ENCODE measurements around the gene SLX4IP. TPM values are rescaled to one million over a fixed set of nuclear protein-coding genes. Genes with fewer than 3 reads are reported as not detected.

SLX4IP gene
- polyA plus RNA-seq, 1 experiment: 2.8 TPM

- ChIA-PET CTCF (interaction anchor here (0.6 to 1.8 kb wide), 2 partner anchors 41 to 984 kb away, joined by 3 to 8 read pairs; no protein-coding TSS in a partner anchor), POLR2A (interaction anchor here (1.5 kb wide), 1 partner anchor 112 kb away, joined by 8 read pairs; no protein-coding TSS in a partner anchor)
- TF ChIP-seq CTCF (IDR thresholded peaks at IDR 0.05; ENCODE audit: low read depth, low read length): no peak
- no peak for DNase-seq (ENCODE audit: low read depth, low spot score)
- no peaks in the 10 kb centered on the region for H3K27me3 ChIP-seq (ENCODE audit: control insufficient read depth, insufficient read depth, low read length)
- H3K9me3 ChIP-seq (ENCODE audit: control insufficient read depth, insufficient read depth, low read length): peaks cover 7% of the 10 kb centered on the region
- no peak overlapping the region for H3K4me3 ChIP-seq (ENCODE audit: low read depth, low read length)
- H3K27ac ChIP-seq (ENCODE audit: low read depth, low read length): peak overlapping the region; percentile 84
Measured at GRCh38 chr20:10559266-10559665, 124.2 kb downstream of the SLX4IP start.

- H3K4me3 ChIP-seq (ENCODE audit: low read depth, low read length): no peak overlapping the region
- no peak for DNase-seq (ENCODE audit: low read depth, low spot score)
- peaks cover 7% of the 10 kb centered on the region for H3K9me3 ChIP-seq (ENCODE audit: control insufficient read depth, insufficient read depth, low read length)
- no peak overlapping the region for H3K27ac ChIP-seq (ENCODE audit: low read depth, low read length)
- TF ChIP-seq CTCF (IDR thresholded peaks at IDR 0.05; ENCODE audit: low read depth, low read length): no peak
- CTCF ChIA-PET: interaction anchor here (0.7 kb wide), 1 partner anchor 523 kb away, joined by 3 read pairs; no protein-coding TSS in a partner anchor
- POLR2A ChIA-PET: no interaction called here
- no peaks in the 10 kb centered on the region for H3K27me3 ChIP-seq (ENCODE audit: control insufficient read depth, insufficient read depth, low read length)
Measured at GRCh38 chr20:10560686-10561085, 125.6 kb downstream of the SLX4IP start.

GRCh38 chr20:10561302-10561701 lies 126.2 kb downstream of the SLX4IP start:
- no peak for TF ChIP-seq CTCF (IDR thresholded peaks at IDR 0.05; ENCODE audit: low read depth, low read length)
- no peak for DNase-seq (ENCODE audit: low read depth, low spot score)
- POLR2A ChIA-PET: no interaction called here
- Histone ChIP-seq H3K27ac (ENCODE audit: low read depth, low read length) (no peak overlapping the region), H3K27me3 (ENCODE audit: control insufficient read depth, insufficient read depth, low read length) (no peaks in the 10 kb centered on the region), H3K4me3 (ENCODE audit: low read depth, low read length) (no peak overlapping the region), H3K9me3 (ENCODE audit: control insufficient read depth, insufficient read depth, low read length) (peaks cover 7% of the 10 kb centered on the region)
- CTCF ChIA-PET: interaction anchor here (0.7 kb wide), 1 partner anchor 522 kb away, joined by 3 read pairs; no protein-coding TSS in a partner anchor

- H3K27me3 ChIP-seq (ENCODE audit: control insufficient read depth, insufficient read depth, low read length): no peaks in the 10 kb centered on the region
- no peak overlapping the region for H3K27ac ChIP-seq (ENCODE audit: low read depth, low read length)
- ChIA-PET POLR2A (no interaction called here), CTCF (no interaction called here)
- no peak overlapping the region for H3K4me3 ChIP-seq (ENCODE audit: low read depth, low read length)
- no peak for DNase-seq (ENCODE audit: low read depth, low spot score)
- peaks cover 7% of the 10 kb centered on the region for H3K9me3 ChIP-seq (ENCODE audit: control insufficient read depth, insufficient read depth, low read length)
- no peak for TF ChIP-seq CTCF (IDR thresholded peaks at IDR 0.05; ENCODE audit: low read depth, low read length)
Measured at GRCh38 chr20:10562899-10563298, 127.8 kb downstream of the SLX4IP start.

- TF ChIP-seq CTCF (IDR thresholded peaks at IDR 0.05; ENCODE audit: low read depth, low read length): no peak
- no peak for DNase-seq (ENCODE audit: low read depth, low spot score)
- Histone ChIP-seq H3K9me3 (ENCODE audit: control insufficient read depth, insufficient read depth, low read length) (peaks cover 7% of the 10 kb centered on the region), H3K27ac (ENCODE audit: low read depth, low read length) (no peak overlapping the region), H3K27me3 (ENCODE audit: control insufficient read depth, insufficient read depth, low read length) (no peaks in the 10 kb centered on the region), H3K4me3 (ENCODE audit: low read depth, low read length) (no peak overlapping the region)
- POLR2A ChIA-PET: no interaction called here
- CTCF ChIA-PET: no interaction called here
Measured at GRCh38 chr20:10563935-10564492, 128.9 kb downstream of the SLX4IP start.
